GM10266 (cell line): ENCODE data around the gene TRAF3.
"Not testable (repeated sequence)": the region's sequence is repeated elsewhere in the genome, so short reads cannot be mapped to it uniquely, and the experiment has no call there.

Experiments used
- DNase-seq: peaks from one replicate; pipeline ENCODE4 v3.0.0; 2012; ENCODE audit errors: extremely low spot score
- TF ChIP-seq, protein P1 (sequence below): IDR thresholded peaks from 2 replicates; pipeline ENCODE4 v1.5.1; 2012; ENCODE audit warnings: mild to moderate bottlenecking, low read depth; ENCODE audit not compliant: control insufficient read depth, insufficient read depth; ENCODE audit errors: missing control alignments

Gene TRAF3

GRCh38 chr14:102862154-102862773, 85.0 kb downstream of the TRAF3 start:
- TF ChIP-seq, protein P1, sequence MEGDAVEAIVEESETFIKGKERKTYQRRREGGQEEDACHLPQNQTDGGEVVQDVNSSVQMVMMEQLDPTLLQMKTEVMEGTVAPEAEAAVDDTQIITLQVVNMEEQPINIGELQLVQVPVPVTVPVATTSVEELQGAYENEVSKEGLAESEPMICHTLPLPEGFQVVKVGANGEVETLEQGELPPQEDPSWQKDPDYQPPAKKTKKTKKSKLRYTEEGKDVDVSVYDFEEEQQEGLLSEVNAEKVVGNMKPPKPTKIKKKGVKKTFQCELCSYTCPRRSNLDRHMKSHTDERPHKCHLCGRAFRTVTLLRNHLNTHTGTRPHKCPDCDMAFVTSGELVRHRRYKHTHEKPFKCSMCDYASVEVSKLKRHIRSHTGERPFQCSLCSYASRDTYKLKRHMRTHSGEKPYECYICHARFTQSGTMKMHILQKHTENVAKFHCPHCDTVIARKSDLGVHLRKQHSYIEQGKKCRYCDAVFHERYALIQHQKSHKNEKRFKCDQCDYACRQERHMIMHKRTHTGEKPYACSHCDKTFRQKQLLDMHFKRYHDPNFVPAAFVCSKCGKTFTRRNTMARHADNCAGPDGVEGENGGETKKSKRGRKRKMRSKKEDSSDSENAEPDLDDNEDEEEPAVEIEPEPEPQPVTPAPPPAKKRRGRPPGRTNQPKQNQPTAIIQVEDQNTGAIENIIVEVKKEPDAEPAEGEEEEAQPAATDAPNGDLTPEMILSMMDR: no peak
- no peak for DNase-seq

DNA sequence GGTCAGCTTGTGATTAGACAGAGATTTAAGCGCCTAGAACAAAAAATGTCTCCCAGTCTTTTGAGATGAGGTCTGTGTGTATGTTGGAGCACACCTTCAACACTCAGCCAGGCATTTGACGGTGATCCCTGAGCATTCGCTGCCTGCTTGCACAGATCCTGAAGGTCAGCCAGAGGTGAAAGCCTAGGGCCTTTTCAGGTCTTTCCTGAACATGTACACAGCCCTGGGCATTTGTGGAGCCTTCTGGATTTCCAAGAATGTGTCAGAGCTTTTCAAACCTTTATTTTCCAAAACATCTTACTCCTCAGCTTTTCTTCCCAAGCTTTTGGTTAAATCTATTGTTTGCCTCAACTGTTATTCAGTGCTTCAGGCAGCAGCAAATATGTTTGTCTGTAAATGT, 86.1 kb downstream of the TRAF3 start:
- no peak for DNase-seq
- TF ChIP-seq, protein P1: no peak

GRCh38 chr14:102865916-102866315, 88.7 kb downstream of the TRAF3 start:
- not testable (repeated sequence) for DNase-seq

DNA sequence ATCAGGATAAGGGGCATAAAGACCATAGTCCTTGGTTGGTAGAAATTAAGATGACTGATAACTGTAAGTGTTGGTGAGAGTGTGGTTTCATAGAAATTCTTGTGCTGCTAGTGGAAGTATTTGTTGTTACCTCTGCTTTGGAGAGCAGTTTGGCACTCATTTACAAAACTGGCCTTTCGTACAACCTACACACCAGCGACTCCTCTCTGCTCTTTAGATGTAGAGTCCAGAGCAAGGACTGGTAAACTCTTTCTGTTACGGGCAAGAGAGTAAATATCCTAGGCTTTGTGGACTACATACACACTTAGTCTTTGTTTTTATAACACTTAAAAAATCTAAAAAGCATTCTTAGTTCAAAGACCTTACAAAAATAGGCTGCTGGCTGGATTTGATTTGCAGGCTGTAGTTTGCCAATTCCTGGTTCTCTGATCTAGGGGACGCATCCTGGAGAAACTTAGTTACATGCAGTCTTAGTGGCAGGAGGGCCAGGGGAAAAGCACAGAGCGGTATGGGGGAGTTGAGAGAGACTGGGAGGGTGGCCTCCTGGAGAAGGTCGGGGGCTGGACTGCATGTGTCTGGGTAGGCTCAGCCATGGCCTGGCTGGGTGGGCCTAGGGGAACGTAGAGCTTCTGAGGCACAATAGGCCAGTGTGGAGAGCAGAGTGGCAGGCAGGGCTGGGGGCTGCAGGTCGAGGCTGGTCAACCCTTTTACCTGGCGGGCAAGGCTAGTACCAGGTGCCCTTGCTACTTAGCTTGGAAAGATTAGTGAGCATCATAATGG, 89.9 kb downstream of the TRAF3 start:
- TF ChIP-seq, protein P1: no peak
- DNase-seq: no peak

DNA sequence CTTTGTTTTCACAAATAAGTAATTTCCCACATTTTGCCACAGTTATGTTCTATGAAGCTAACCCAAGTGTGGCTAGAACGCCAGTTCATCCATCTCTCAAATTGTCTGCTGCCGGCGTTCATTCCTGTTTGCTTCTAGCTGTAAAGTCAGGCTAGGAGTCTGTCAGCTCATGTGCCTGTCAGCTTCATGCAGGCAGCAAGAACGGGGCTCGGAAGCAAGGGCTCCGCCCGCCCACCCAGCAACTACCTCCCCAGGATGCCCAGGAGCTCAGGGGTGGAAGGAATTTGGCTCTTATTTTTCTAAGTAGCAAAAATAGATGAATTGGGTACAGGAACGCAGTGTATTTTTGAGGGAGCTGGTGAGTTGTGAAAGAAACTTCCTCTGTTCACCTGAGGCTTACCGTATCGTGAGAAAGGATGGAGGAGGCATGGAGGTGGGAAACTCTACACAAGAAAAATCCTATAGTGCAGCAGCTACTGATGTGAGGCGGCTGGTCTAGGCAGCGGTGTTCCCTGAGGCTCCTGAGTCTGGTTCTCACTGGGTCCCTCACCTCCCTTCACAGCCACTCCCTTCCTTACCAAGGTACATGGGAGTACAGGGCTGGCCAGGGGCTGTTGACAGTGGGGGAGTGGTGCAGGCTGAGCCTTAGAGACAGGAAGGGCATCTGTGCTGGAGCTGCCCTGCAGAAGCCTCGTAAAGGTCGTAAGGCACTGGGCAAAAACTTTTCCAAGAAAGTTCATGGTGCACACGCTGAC, 90.8 kb downstream of the TRAF3 start:
- DNase-seq: no peak
- TF ChIP-seq, protein P1: no peak

GRCh38 chr14:102868956-102869547, 91.8 kb downstream of the TRAF3 start:
- TF ChIP-seq, protein P1: no peak

DNA sequence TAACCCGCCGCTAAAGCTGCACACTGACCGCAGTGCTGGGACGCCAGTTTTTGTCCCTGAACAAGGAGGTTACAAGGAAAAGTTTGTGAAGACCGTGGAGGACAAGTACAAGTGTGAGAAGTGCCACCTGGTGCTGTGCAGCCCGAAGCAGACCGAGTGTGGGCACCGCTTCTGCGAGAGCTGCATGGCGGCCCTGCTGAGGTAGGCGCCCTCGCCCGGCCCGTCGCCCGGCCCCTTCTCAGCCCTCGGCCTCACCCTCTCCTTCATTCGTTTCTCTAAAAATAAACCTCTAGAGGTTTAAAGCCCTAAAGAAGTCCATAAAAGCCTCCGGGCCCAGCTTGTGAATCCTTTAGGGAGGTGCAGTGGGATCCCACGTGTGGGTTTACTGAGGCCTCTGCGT, 93.0 kb downstream of the TRAF3 start:
- TF ChIP-seq, protein P1: no peak
- DNase-seq: no peak

More at GRCh38 chr14:102868956-102869547, 91.8 kb downstream of the TRAF3 start:
- DNase-seq: no peak
